GM08714 (cell line): ENCODE data around the gene DPP6.

ENCODE experiments used
- H3K4me3 ChIP-seq: fragments of 200-500 bp; sonication (Bioruptor generic); 2 replicates; pipeline ENCODE4 v1.5.1; 2014; ENCODE audit warnings: mild to moderate bottlenecking, low read length, inconsistent platforms
- ZNF274 ChIP-seq: IDR thresholded peaks from 2 replicates; pipeline ENCODE4 v1.6.1; 2012; ENCODE audit warnings: mild to moderate bottlenecking, low read depth, low read length

Gene DPP6

DNA sequence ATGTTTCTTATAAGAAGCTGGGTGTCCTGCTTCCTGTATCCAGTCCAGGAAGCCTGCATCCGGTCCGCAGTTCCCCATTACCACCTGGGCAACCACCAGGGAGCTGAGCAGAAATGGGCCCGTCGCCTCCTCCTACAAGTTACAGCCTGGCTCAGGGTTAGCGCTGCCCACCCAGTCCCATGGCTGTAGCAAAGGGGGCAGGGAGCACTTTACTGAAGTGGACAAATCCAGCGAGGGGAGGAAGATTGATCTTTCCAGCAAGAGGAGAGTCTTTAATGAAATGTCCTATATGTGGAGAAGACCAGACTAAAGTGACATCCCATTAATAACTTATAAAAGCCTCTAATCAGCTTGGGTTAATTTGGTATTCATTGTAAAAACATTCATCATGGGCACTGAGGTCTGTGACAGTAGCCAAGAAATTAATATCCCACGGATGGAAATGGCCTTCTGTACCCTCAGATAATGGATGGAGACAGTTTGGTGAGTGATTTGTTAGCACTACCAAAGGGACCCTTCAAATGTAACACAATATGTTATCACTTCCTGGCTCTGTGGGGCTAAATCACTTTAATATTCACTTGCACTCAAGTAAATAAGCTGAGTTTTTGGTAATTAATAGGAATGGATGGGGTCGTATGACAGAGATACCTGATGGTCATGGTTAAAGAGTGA lies 627.3 kb downstream of the DPP6 start:
- TF ChIP-seq ZNF274 = no peak
- no peak overlapping the region for H3K4me3 ChIP-seq

GRCh38 chr7:154680894-154681659 lies 628.9 kb downstream of the DPP6 start:
- TF ChIP-seq ZNF274 = no peak
- no peak overlapping the region for H3K4me3 ChIP-seq

DNA sequence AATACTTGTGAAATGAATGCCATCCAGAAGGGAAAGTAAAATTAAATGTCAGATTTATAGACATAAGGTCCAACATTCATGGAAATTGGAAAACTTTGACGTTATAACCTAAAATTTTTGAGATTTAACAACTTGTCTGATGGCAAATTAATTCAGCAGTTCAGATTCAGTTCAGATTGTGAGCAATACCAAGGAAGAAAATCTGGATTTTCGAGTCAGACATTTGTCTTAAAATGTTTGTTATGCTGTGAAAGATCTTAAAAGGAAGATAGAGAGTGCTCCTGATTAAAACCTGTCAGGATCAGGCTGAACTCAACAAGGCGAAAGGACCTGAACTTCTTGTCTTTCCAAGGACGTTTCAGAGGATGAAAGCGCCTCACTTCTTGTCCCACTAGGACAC lies 629.8 kb downstream of the DPP6 start:
- H3K4me3 ChIP-seq = no peak overlapping the region
- no peak for TF ChIP-seq ZNF274

GRCh38 chr7:154684666-154685563 lies 632.7 kb downstream of the DPP6 start:
- no peak for TF ChIP-seq ZNF274

GRCh38 chr7:154685564-154685901 lies 633.3 kb downstream of the DPP6 start:
- no peak for TF ChIP-seq ZNF274
- H3K4me3 ChIP-seq = no peak overlapping the region

More at GRCh38 chr7:154684666-154685563, 632.7 kb downstream of the DPP6 start:
- H3K4me3 ChIP-seq = no peak overlapping the region

DNA sequence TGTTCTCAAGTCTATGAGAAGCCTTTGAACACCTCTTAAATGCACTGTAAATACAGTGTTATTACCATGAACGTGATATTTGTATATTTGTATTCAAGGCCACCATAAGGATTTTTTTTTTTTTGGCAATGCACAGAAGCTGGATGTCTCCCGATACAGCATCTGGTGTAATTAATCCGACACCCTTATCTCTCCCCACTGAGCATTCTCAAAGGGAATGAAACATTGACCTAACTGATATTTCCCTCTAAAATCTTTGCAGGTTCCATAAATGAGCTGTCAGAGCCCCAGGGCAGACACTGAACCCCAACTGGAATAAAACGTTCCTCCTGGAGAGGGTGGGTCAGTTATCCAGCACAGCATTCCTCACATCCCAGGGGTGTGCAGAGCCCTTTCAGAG lies 634.1 kb downstream of the DPP6 start:
- no peak overlapping the region for H3K4me3 ChIP-seq
- no peak for TF ChIP-seq ZNF274

DNA sequence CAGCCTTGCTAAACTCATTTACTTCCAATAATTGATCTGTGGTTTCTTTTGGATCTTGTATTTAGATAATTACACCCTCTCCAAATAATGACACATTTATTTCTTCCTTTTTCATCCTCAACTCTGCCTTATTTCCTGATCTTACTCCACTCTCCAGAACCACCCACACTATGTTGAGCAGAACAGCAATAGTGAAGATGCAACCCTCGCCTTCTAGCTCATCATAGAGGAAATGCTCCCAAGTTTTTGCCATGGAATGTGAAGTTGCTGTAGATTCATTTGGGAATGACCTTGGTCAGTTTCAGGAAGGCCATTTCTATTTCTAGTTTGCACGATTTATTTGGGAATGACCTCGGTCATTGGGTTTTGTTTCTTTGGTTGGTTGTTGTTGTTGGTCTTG lies 636.8 kb downstream of the DPP6 start:
- TF ChIP-seq ZNF274 = no peak
- H3K4me3 ChIP-seq = no peak overlapping the region

DNA sequence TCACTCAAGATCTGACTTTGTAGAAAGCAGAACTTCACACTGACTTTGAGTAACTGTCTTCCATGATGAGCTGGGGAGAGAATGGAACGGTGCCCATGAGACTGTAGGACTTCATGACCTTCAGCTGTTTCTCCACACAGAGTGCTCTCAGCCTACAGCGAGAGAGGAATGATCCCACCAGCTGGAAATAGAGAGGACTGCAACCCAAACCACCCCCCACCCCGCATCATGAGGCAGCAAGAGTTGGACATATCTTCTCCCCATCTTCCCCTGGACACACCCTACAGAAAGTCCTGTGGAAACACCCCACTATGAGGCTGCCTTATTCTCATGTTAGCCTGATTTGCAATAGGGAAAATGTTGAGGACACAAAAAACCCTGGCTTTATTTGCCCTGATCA lies 638.2 kb downstream of the DPP6 start:
- no peak overlapping the region for H3K4me3 ChIP-seq
- TF ChIP-seq ZNF274 = no peak

DNA sequence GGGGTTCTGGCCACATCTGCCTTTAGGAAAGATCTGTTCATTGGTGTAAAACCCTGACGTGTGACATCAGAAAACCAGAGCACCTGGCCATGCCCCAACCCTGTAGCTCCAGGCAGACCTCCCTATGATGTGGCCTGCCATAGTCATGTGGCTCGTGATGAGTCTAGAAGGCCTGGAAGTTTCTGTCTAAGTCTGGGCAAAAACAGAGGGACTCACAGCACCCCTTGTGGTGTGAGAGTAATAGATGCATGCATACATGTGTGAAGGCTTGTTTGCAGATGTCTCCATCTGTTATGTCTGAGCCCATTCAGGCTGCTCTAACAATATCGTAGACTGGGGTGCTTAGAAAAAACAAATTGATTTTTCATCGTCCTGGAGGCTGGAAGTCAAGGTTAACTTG lies 641.5 kb downstream of the DPP6 start:
- no peak overlapping the region for H3K4me3 ChIP-seq
- no peak for TF ChIP-seq ZNF274

DNA sequence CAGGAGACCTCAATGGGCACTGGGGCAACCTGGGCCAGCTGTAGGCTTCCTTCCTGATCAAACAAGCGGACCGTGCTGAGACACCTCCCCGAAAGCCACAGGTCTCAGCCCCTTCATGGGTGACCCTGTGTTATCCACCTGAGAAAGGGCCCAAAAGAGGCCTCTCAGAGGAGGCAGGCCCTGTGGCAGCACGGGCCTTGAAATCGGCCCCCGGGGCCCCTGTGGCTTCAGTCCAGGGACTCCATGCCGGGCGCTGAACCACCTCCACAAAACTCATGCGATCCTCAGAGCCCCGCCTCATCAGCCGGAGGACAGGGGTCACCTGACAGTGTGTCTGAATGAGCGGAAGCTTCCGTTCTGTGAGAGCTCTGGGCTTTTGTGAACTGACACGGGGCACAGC lies 643.6 kb downstream of the DPP6 start:
- H3K4me3 ChIP-seq = no peak overlapping the region
- TF ChIP-seq ZNF274 = no peak

DNA sequence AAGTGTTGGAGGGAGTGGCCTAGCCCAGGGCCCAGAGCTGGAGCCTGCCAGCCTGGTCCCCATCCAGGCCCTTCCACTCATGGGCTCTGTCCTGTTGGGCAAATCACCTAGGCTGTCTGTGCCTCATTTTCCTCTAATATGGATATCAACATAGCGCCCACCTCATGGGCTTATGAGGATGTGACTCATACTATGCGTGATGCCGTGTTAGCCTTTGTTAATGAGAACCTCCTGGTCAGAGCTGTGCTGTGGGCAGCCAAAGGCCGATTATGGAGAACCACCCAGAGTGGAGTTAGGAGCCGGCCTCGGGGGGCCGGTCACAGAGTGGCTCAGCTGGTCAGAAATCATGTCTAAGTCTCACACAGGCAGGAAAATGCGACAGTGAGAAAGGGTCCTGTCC lies 644.4 kb downstream of the DPP6 start:
- TF ChIP-seq ZNF274 = no peak
- H3K4me3 ChIP-seq = no peak overlapping the region

- TF ChIP-seq ZNF274 = no peak
- no peak overlapping the region for H3K4me3 ChIP-seq
Observed at GRCh38 chr7:154698726-154699291, 646.6 kb downstream of the DPP6 start.

- H3K4me3 ChIP-seq = no peak overlapping the region
- no peak for TF ChIP-seq ZNF274
Observed at GRCh38 chr7:154699417-154699816, 647.2 kb downstream of the DPP6 start.

- no peak for TF ChIP-seq ZNF274
- no peak overlapping the region for H3K4me3 ChIP-seq
Observed at GRCh38 chr7:154709840-154710520, 657.8 kb downstream of the DPP6 start.
